ENCODE data around the gene XRCC1.

- TF ChIP-seq CTCF (IDR thresholded peaks at IDR 0.05 in 4 of 5, conservative IDR thresholded peaks at IDR 0.05 in 1 of 5) (no peak), POLR2A (IDR thresholded peaks at IDR 0.05) (no peak)
These were observed 57.3 kb downstream of the XRCC1 start for GRCh38 chr19:43518051-43518450.
